Measurements from ENCODE around the gene SNRNP40.

The SNRNP40 gene

DNA sequence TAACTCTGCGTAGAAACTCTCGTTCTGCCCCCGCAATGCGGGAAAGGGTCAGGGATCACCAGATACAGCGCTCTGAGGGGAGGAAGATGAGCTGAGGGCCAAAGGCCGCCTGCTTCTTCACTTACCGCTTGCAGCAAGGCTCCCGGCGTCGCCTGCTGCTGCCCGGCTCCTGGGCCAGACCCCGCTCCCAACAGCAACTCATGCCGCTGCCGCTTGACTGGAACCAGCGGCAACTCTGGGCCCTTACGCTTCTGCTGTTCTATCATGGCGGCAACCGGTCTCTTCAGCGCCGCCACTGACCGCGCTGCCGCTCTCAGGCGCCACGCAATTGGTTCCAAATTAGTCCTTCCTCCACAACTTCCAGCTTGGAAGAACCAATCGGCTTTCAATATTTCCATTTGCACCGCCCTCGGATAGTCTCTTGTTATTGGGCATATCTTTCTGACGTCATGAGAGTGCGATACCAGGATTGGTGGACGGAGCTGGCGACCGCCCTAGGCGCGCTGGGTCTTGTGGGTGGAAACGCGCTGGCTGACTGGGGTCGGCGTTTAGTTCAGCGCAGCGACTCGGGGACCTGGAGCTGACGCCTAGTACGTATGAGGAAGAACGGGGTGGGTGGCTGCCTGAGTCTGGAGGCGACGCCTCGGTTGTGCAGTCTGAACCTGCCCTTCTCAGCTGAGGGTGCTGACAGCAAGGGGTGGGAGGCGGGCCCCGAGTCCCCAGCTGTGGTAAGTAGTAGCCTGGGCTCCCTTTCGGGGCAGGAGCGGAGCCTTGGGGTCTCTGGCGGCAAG is at the start of gene SNRNP40, which contains the start of gene ZCCHC17:
Gene SNRNP40 (minus strand): TSS at position 303 of the 791 bp plus-strand sequence. CDS start 37 bp downstream, at position 266.
Gene ZCCHC17 (plus strand): TSS at position 547 of the 791 bp plus-strand sequence. CDS start 13,067 bp downstream, outside the sequence.
- peak; percentile 82 to 97 for DNase-seq (ENCODE audit: low spot score in 2 of 2)
- ATAC-seq (replicated peaks; ENCODE audit: extremely low read depth, poor library complexity, severe bottlenecking), result peak; percentile 95
- no peaks in the 10 kb centered on the region for H3K9me3 Mint-ChIP-seq
- peaks cover 28% of the 10 kb centered on the region for H3K36me3 Mint-ChIP-seq (ENCODE audit: insufficient read depth)
- H3K4me1 Mint-ChIP-seq, result peaks cover 6% of the 10 kb centered on the region
- no peak within 1 kb of the TSS for H3K27ac Mint-ChIP-seq (ENCODE audit: low read depth)
- no peaks in the 10 kb centered on the region for H3K27me3 Mint-ChIP-seq
- H3K4me3 Mint-ChIP-seq, result no peak within 1 kb of the TSS

DNA sequence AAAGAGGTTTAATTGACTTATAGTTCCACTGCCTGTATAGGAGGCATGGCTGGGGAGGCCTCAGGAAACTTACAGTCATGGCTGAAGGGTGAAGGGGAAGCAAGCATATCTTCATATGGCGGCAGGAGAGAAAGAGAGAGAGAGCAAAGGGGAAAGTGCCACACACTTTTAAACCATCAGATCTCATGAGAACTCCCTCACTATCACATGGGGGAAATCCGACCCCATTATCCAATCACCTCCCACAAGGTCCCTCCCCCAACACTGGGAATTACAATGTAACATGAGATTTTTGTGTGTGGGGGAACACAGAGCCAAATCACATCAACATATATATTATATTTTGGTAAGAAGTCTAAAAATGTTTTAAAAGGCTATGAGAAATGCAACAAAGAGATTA is 49.0 kb upstream of the SNRNP40 start:
- Mint-ChIP-seq H3K4me3 (no peak overlapping the region), H3K4me1 (no peaks in the 10 kb centered on the region), H3K36me3 (ENCODE audit: insufficient read depth) (peaks cover 17% of the 10 kb centered on the region), H3K27me3 (no peaks in the 10 kb centered on the region), H3K27ac (ENCODE audit: low read depth) (no peak overlapping the region), H3K9me3 (no peaks in the 10 kb centered on the region)
- ATAC-seq (replicated peaks; ENCODE audit: extremely low read depth, poor library complexity, severe bottlenecking), result no peak
- no peak for DNase-seq (ENCODE audit: low spot score in 2 of 2)

DNA sequence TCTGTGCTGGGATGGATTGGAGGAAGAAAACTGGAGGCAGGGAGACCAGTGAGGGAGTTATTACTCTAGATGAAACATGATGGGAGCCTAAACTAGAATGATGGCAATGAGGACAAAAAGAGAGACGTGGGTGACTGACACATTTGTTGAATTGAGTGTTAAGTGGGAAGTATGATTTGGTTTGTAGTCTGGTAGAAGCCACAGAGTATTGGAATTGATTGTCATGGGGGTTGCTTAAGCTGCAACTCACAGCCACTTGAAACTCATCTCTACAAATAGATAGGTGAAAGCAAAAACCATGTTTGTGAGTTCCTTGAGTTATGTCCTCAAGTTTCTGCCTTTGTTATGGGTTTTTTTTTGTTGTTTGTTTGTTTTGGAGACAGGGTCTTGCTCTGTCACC is 47.9 kb upstream of the SNRNP40 start:
- Mint-ChIP-seq H3K9me3 (no peaks in the 10 kb centered on the region), H3K36me3 (ENCODE audit: insufficient read depth) (peaks cover 15% of the 10 kb centered on the region), H3K27ac (ENCODE audit: low read depth) (no peak overlapping the region), H3K4me1 (no peaks in the 10 kb centered on the region), H3K4me3 (no peak overlapping the region), H3K27me3 (no peaks in the 10 kb centered on the region)
- ATAC-seq (replicated peaks; ENCODE audit: extremely low read depth, poor library complexity, severe bottlenecking) (no peak), DNase-seq (ENCODE audit: low spot score in 2 of 2) (no peak)

DNA sequence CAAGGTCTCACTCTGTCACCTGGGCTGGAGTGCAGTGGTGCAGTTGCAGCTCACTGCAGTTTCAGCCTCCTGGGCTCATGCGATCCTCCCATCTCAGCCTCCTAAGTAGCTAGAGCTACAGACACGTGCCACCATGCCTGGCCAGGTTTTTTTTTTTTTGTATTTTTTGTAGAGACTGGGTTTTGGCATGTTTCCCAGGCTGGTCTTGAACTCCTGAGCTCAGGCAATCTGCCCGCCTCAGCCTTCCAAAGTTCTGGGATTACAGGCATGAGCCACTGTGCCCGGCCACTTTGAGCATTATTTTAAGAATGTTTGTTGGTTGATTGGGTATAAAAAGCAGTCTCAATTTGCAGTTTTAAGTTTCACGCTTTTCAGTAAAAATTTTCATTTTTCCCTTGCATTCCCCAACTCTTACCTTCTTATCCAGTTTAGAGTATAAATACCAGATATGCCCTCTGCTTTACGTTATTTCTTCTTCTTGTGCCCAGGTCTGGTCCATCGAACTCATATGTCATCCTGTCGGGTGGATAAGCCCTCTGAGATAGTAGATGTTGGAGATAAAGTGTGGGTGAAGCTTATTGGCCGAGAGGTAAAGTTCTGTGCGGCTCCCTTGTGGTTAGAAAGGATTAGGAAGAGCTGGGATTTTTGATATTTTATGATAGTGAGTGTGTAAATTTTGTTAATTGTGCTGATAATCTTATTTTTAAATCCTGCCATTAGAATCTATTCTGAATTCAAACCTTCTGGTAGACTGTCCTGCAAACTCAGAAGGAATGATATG is 40.3 kb upstream of the SNRNP40 start:
- no peak overlapping the region for H3K4me3 Mint-ChIP-seq
- peaks cover 21% of the 10 kb centered on the region for H3K36me3 Mint-ChIP-seq (ENCODE audit: insufficient read depth)
- H3K9me3 Mint-ChIP-seq, result no peaks in the 10 kb centered on the region
- H3K27me3 Mint-ChIP-seq, result no peaks in the 10 kb centered on the region
- H3K27ac Mint-ChIP-seq (ENCODE audit: low read depth), result no peak overlapping the region
- no peaks in the 10 kb centered on the region for H3K4me1 Mint-ChIP-seq
- DNase-seq (ENCODE audit: low spot score in 2 of 2) (no peak), ATAC-seq (replicated peaks; ENCODE audit: extremely low read depth, poor library complexity, severe bottlenecking) (no peak)

DNA sequence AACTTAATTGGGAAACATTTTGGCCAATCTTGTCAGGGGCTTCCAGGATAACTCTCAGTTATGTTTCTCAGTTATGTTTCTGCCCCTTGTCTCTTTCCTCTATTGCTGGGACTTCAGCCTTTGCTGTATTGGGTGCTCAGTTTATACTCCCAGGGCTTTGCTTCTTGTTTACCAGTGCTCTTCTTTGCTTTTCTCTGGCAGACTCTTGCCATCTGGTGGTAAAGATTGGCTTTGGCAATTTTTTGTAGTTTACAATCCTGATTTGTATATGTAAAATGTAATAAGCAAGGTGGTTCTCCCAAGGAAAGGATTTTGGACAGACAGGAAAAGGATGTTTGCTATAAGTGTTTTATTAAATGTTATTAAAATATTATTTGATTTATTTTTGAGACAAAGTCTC is 38.4 kb upstream of the SNRNP40 start:
- Mint-ChIP-seq H3K4me3 (no peak overlapping the region), H3K27me3 (no peaks in the 10 kb centered on the region), H3K27ac (ENCODE audit: low read depth) (no peak overlapping the region), H3K9me3 (no peaks in the 10 kb centered on the region), H3K36me3 (ENCODE audit: insufficient read depth) (peaks cover 23% of the 10 kb centered on the region), H3K4me1 (no peaks in the 10 kb centered on the region)
- ATAC-seq (replicated peaks; ENCODE audit: extremely low read depth, poor library complexity, severe bottlenecking) (no peak), DNase-seq (ENCODE audit: low spot score in 2 of 2) (no peak)

DNA sequence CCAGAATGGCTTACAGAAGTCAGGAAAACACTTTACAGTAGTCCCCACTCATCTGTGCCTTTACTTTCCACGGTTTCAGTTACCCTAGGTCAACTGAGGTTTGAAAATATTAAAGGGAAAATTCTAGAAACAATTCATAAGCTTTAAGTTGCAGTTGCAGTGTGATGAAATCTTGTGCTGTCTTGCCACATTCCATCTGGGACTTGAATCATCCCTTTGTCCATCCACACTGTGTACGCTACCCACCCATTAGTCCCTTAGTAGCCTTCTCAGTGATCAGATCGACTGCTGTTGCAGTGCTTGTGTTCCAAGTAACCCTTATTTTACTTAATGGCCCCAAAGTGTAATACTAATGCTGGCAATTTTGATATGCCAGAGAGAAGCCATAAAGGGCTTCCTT is 30.8 kb upstream of the SNRNP40 start:
- Mint-ChIP-seq H3K27me3 (no peaks in the 10 kb centered on the region), H3K4me3 (no peak overlapping the region), H3K36me3 (ENCODE audit: insufficient read depth) (peaks cover 8% of the 10 kb centered on the region), H3K4me1 (no peaks in the 10 kb centered on the region), H3K27ac (ENCODE audit: low read depth) (no peak overlapping the region), H3K9me3 (no peaks in the 10 kb centered on the region)
- ATAC-seq (replicated peaks; ENCODE audit: extremely low read depth, poor library complexity, severe bottlenecking) (no peak), DNase-seq (ENCODE audit: low spot score in 2 of 2) (no peak)

DNA sequence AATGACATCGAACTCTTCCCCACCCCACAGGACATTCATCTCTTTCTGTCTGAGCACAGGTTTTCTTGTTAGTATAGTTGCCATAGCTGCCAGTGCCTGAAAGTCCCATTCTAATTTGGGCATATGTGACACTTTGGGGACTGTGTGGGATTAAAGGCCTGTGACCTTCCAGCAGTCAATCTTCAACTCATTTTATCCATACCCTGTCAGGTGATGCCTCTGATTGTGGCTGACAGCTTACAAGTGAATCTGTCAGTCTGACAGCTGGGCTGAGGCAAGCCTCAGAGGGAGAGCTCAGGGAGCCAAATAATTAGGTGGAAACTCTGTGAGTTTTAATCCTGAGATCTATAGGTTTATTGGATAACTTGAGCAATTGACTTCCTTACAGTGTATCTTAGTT is 29.9 kb upstream of the SNRNP40 start:
- DNase-seq (ENCODE audit: low spot score in 2 of 2) (no peak), ATAC-seq (replicated peaks; ENCODE audit: extremely low read depth, poor library complexity, severe bottlenecking) (no peak)
- H3K27ac Mint-ChIP-seq (ENCODE audit: low read depth), result no peak overlapping the region
- no peaks in the 10 kb centered on the region for H3K9me3 Mint-ChIP-seq
- no peaks in the 10 kb centered on the region for H3K27me3 Mint-ChIP-seq
- no peaks in the 10 kb centered on the region for H3K4me1 Mint-ChIP-seq
- no peak overlapping the region for H3K4me3 Mint-ChIP-seq
- peaks cover 9% of the 10 kb centered on the region for H3K36me3 Mint-ChIP-seq (ENCODE audit: insufficient read depth)

DNA sequence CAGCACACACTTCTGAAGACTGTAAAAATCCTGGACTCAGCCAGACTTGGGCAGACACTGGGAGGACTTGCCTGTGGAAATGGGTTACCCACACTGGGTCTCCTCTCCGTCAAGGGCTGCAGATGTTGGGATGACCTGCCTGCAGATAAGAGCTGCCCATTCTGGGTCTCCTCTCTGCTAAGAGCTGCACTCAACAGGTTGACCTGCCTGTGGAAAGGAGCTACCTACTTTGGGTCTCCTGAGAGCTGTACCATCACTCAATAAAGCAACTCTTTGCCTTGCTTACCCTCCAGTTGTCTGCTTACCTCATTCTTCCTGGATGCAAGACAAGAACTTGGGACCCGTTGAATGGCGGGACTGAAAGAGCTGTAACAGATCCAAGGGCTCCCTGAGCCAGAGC is 28.4 kb upstream of the SNRNP40 start:
- Mint-ChIP-seq H3K27me3 (no peaks in the 10 kb centered on the region), H3K27ac (ENCODE audit: low read depth) (no peak overlapping the region), H3K4me1 (no peaks in the 10 kb centered on the region), H3K4me3 (no peak overlapping the region), H3K9me3 (no peaks in the 10 kb centered on the region), H3K36me3 (ENCODE audit: insufficient read depth) (peaks cover 16% of the 10 kb centered on the region)
- DNase-seq (ENCODE audit: low spot score in 2 of 2) (no peak), ATAC-seq (replicated peaks; ENCODE audit: extremely low read depth, poor library complexity, severe bottlenecking) (no peak)

DNA sequence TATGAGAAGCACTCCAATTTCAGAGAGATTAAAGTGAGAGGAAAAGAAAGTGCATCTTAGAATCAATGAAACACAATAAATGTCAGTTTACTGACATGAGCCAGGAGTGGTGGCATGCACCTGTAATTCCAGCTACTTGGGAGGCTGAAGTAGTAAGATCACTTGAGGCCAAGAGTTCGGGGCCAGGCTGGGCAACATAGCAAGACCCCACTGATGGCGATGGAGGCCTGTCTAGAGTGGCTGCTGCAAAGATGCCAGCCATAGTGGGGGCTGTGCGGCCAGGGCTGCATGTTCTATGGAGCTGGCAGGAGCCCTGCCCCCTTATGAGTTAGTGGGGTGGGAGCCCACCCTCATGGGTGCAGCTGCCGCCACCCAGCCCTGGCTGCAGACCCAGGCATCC is 27.5 kb upstream of the SNRNP40 start:
- DNase-seq (ENCODE audit: low spot score in 2 of 2) (no peak), ATAC-seq (replicated peaks; ENCODE audit: extremely low read depth, poor library complexity, severe bottlenecking) (no peak)
- Mint-ChIP-seq H3K4me1 (no peaks in the 10 kb centered on the region), H3K4me3 (no peak overlapping the region), H3K36me3 (ENCODE audit: insufficient read depth) (peaks cover 19% of the 10 kb centered on the region), H3K27ac (ENCODE audit: low read depth) (no peak overlapping the region), H3K9me3 (no peaks in the 10 kb centered on the region), H3K27me3 (no peaks in the 10 kb centered on the region)

DNA sequence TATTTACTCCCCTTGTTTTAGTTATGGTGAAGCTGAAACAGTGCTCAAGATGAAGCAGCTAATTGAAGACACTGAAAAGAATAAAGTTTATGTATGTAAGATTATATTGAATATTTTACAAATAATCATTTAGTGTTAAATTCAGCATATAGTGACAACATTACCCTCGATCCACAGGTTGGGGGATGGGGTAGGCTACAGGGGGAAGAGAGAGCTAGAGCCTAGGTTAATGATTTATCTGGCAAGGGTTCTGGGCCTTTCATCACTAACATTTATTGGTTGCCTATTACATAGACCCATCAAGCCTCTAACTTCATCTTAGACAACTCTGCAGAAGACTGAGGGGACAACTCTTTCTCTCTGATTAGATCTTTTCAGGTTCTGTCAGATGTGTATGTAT is 21.6 kb upstream of the SNRNP40 start:
- H3K36me3 Mint-ChIP-seq (ENCODE audit: insufficient read depth), result peaks cover 42% of the 10 kb centered on the region

DNA sequence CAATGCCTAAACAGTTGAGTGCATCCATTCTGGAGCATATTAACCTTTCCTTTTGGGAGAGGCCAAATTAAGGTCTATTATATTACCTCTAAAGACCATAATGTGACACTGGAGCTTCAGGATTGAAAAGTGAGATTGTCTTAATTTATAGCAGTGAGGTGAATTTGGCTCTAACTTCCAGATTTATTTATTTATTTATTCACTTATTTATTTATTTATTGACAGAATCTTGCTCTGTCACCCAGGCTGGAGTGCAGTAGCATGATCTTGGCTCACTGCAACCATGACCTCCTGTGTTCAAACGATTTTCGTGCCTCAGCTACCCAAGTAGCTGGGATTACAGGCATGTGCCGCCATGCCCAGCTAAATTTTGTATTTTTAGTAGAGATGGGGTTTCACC is 19.3 kb upstream of the SNRNP40 start:
- no peaks in the 10 kb centered on the region for H3K27me3 Mint-ChIP-seq
- no peak overlapping the region for H3K4me3 Mint-ChIP-seq
- H3K36me3 Mint-ChIP-seq (ENCODE audit: insufficient read depth), result peaks cover 43% of the 10 kb centered on the region
- no peak for DNase-seq (ENCODE audit: low spot score in 2 of 2)
- no peak for ATAC-seq (replicated peaks; ENCODE audit: extremely low read depth, poor library complexity, severe bottlenecking)
- H3K4me1 Mint-ChIP-seq, result no peaks in the 10 kb centered on the region
- no peak overlapping the region for H3K27ac Mint-ChIP-seq (ENCODE audit: low read depth)
- no peaks in the 10 kb centered on the region for H3K9me3 Mint-ChIP-seq

More for the DNA sequence above, 21.6 kb upstream of the SNRNP40 start:
- H3K27ac Mint-ChIP-seq (ENCODE audit: low read depth), result no peak overlapping the region
- no peaks in the 10 kb centered on the region for H3K27me3 Mint-ChIP-seq
- ATAC-seq (replicated peaks; ENCODE audit: extremely low read depth, poor library complexity, severe bottlenecking) (no peak), DNase-seq (ENCODE audit: low spot score in 2 of 2) (no peak)
- H3K4me1 Mint-ChIP-seq, result no peaks in the 10 kb centered on the region
- H3K4me3 Mint-ChIP-seq, result no peak overlapping the region
- no peaks in the 10 kb centered on the region for H3K9me3 Mint-ChIP-seq

DNA sequence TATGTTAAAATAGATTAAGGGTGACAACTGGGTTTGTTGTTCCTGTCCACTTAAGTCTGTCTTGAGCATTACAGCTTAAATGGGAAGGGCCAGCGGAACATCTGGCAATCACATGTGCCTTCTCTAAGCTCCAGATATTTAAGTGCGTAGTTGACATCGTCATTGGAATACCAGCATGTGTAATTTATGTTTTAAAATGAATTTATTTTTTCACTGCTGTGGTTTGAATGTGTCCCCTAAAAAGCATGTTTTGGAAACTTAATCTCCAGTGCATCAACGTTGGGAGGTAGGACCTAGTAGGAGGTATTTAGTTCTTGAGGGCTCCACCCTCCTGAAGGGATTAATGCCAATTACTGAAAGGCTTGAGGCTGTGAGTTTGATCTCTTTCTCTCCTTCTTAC is 13.6 kb upstream of the SNRNP40 start:
- Mint-ChIP-seq H3K27ac (ENCODE audit: low read depth) (no peak overlapping the region), H3K9me3 (no peaks in the 10 kb centered on the region), H3K36me3 (ENCODE audit: insufficient read depth) (peaks cover 34% of the 10 kb centered on the region), H3K4me1 (peaks cover 7% of the 10 kb centered on the region), H3K27me3 (no peaks in the 10 kb centered on the region), H3K4me3 (no peak overlapping the region)
- no peak for DNase-seq (ENCODE audit: low spot score in 2 of 2)
- no peak for ATAC-seq (replicated peaks; ENCODE audit: extremely low read depth, poor library complexity, severe bottlenecking)

DNA sequence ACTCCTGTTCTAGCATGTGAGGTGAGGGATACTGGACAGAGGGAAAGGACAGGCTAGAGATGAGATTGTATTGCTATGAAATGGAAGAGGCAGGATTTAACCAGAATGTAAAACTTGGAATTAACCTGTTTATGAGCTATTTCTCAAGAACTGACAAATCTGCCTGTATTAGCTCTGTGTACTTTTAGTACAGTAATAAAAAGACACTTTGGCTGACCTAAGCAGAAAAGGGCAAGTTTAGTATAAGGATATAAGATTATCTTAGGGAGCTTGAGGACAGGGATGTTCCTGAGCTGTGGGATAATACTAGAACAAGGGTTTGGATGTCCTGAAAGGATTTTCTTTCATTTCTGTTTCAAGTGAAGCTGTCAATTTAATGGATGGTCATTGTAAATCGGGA is 11.4 kb upstream of the SNRNP40 start:
- Mint-ChIP-seq H3K27me3 (no peaks in the 10 kb centered on the region), H3K9me3 (no peaks in the 10 kb centered on the region), H3K4me3 (no peak overlapping the region), H3K27ac (ENCODE audit: low read depth) (no peak overlapping the region), H3K4me1 (peaks cover 13% of the 10 kb centered on the region), H3K36me3 (ENCODE audit: insufficient read depth) (peaks cover 21% of the 10 kb centered on the region)
- no peak for DNase-seq (ENCODE audit: low spot score in 2 of 2)
- ATAC-seq (replicated peaks; ENCODE audit: extremely low read depth, poor library complexity, severe bottlenecking), result no peak

All from central memory CD8-positive, alpha-beta T cell (primary cell).